SIG-M5 treated with dmso at 0.1 percent for 504 hours (cell line): ENCODE data around the gene CBY3.
"Not testable (repeated sequence)": the region's sequence is repeated elsewhere in the genome, so short reads cannot be mapped to it uniquely, and the experiment has no call there.

Experiments used
- DNase-seq: peaks from one replicate; lab custom pipeline; 2025; ENCODE audit not compliant: unreplicated experiment; lab: John Stamatoyannopoulos, UW

Gene CBY3

DNA sequence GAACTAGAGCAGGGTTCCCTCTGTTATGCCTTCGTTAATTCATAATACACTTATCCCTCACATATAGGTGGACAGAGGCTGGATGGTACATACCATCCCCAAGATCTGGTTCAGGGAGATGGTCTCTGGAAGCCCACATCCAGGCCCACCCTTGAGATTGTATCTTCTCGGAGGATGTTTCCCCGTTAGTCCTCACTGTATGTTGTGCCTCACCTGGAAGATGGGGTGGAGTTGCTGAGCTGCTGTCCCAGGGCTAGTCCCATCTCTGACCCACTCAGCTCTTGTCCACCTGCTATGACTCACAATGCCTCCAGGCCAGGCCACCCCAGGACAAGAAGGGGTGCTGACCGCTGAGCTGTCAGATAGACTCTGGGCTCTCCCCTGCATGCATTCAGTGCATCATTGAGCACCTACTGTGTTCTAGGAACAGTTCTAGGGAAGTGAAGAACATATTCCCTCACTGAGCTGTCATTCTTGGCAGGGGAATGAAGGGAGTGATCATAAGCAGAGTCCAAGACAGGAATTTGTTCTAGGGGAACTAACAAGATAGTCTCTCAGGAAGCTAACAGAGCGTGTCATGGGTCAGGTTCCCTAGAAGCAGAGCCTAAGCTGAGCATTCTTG lies at the start of gene CBY3:
TSS of gene CBY3 (minus strand) at position 255 of the 622 bp plus-strand sequence. CDS start at position 139, 116 bp downstream.
- DNase-seq, result no peak

GRCh38 chr5:179730356-179730755 lies 49.5 kb upstream of the CBY3 start:
- no peak for DNase-seq

- DNase-seq, result no peak
Measured at GRCh38 chr5:179729727-179730126, 48.9 kb upstream of the CBY3 start.

GRCh38 chr5:179729303-179729702 lies 48.5 kb upstream of the CBY3 start:
- no peak for DNase-seq

DNA sequence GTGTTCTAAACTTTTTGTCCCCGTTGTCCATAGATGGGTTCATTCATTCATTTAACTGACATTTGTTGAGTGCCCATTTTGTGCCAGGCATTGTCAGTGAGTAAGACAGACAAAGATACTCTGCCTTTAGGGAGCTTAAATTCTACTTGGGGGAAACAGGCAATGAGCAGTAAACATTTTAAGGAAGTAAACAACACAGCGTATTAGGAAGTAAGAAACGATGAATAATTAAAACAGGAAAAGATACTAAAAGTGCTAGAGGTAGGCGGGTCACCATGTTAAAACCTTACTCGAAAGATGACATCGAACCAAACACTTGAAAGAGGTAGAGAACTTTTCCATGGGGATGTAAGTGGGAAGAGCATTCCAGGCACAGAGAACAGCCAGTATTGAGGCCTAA lies 46.3 kb upstream of the CBY3 start:
- no peak for DNase-seq

DNA sequence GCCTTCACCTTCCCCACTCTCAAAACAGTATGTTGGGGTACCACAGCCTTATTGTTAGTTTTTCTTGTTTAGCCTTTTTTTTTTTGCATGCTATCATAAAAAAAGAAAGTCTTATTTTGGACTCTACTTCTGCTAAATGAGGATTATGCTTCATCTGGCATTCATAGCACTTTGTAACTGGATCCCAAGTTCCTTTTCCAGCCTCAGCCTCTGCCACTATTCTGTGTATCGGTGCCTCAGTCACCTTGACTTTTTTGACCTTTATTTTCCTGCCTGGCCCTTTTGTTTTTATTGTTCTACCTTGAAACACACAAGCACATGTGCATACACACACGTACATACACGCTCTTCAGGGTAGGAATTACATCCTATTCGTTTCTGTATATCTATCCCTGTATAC lies 43.3 kb upstream of the CBY3 start:
- DNase-seq, result no peak

DNA sequence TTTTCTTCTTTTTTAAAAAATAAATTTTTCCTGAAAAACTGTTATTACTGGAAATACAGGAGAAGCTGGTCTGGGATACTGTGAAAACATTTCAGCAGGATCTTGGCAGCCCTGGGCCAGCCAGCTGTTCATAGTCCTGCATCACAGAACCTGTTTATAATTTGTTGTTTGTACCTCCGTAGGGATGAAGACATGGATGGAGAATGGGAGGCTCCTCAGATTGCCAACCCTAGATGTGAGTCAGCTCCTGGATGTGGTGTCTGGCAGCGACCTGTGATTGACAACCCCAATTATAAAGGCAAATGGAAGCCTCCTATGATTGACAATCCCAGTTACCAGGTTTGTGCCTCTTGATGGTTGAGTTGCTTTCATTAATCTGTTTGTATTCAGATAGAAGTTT lies 39.4 kb upstream of the CBY3 start:
- no peak for DNase-seq

- DNase-seq, result no peak
Measured at GRCh38 chr5:179716286-179716685, 35.5 kb upstream of the CBY3 start.

GRCh38 chr5:179700401-179700918 lies 19.6 kb upstream of the CBY3 start:
- DNase-seq, result peak; percentile 73

DNA sequence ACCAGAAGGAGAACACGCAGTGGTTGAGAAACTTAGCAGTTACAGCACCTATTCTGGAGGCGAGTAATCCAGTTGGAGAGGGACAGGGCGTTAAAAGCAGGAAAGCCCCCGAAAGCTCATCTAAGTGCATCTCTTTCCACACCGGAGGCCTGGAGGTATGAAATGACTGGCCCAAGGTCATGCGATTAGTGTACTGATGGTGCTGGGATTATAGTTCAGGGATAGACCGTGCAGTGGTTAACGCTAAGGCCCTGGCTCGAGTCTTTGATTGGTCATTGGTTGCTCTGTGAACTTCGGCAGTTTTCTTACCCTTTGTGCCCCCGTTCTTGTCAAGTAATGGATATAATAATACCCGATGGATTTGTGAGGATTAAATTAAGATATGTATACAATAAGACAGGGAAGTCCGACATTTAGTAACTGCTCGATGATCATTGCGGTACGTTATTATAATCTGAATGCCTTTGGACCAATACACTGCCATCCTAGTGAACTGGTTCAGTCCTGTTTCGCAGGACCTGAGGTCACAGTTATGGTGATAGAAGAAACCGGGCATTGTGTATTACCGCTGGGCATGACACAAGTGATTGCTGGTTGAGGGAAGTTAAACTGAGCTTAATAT lies 18.9 kb upstream of the CBY3 start:
- peak; percentile 54 for DNase-seq

DNA sequence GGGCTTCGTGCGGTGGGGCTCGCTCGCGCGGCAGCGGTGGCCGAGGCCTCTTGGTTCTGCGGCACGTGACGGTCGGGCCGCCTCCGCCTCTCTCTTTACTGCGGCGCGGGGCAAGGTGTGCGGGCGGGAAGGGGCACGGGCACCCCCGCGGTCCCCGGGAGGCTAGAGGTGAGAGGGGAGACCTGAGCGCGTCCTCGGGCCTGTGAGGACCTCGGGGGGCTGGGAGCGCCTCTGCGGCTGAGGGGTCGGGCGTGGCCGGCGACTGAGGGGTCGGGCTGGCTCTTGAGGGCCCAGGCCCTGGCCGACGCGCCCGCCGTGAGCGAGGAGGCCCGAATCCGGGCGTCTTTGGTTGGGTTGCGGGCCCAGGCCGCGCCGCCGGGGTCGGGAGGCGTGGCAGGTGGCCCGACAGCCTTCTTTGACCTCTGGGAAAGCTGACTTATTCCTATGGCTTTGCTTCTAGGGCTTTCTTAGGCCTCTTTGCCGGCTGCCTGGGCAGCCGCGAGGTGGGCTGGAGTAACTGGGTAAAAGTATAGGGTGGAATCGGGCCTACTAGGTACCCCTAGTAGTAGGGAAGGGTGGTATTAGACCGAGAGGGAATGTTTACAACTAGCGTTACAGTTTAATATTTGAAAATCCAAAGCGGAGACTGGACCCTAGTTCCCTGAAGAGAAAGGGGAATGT lies 18.2 kb upstream of the CBY3 start, which contains the start of gene CANX:
TSS of gene CANX (plus strand) at position 33 of the 681 bp plus-strand sequence. CDS start 6,715 bp downstream, outside the sequence.
- no peak for DNase-seq

DNA sequence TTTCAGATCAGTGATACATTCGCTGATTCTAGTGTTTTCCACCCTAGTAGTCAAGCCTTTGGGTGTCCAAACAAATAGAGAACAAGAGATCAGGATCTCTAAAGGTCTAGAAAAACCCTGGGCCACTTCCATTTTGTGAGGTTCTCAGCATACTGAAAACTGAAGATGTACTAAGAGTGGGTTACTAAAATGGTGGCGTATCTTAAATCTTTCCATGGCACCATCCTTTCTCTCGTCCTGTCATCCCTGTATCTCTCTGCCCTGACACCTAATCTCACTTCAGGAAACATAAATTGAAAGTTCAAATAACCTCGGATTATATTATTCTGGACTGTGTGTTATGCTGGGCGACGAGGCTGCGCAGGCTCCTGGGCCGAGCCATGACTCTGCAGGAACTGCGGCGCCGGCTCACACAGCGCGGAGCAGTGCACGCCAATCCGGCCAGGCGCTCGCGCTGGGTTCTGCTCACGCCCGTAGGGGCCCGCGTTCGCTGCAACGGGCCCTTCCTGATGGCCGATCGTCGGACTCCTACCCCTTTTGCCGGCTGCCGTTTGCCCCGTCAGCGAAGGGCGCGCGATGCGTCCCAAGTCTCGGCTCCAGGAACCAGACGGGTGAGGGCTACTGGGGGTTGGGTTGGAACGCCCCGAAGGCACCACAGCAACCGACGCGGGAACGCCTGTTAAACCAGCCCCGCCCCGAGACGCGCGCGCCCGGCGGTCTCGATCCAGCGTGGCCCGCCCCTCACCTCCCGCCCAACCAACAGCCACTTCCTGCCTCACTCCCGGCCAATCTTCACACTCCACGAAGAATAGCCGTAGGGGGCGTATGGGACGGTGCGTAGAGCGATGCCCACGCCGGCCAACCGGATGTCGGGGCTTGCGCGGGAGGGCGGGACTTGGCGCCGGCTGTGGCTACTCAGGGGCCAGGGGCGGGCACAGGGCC lies 17.4 kb upstream of the CBY3 start:
- DNase-seq, result peak; percentile 99

DNA sequence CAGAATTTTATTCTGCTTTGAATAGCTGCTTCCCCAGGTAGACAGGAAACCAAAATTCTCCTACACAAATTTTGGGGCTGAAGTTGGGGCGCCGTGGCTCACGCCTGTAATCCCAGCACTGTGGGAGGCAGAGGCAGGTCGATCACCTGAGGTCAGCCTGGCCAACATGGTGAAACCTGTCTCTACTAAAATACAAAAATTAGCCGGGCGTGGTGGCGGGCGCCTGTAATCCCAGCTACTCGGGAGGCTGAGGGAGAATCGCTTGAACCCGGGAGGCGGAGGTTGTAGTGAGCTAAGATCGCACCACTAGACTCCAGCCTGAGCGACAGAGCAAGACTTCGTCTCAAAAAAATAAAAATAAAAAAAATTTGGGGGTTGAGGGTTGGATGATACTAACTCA lies 16.7 kb upstream of the CBY3 start:
- DNase-seq, result not testable (repeated sequence)

- DNase-seq, result no peak
Measured at GRCh38 chr5:179697108-179697507, 16.3 kb upstream of the CBY3 start.

DNA sequence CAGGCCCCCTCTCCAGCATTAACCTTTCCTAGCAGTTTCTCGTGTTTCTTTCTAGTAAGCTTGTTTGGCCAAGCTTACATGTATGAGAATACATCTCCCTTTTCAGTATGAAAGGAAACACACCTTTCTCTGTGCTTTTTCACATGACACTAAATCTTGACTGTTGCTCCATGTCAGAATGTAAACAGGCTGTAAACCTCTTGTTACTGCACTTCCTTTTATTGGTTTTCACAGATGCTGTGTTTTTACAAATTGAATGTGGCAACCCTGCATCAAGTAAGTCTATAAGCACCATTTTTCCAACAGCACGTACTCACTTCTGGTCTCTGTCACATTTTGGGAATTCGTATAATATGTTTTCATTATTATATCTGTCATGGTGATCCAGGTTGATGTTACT lies 15.8 kb upstream of the CBY3 start:
- peak; percentile 57 for DNase-seq

GRCh38 chr5:179694561-179694960 lies 13.7 kb upstream of the CBY3 start:
- DNase-seq, result no peak

DNA sequence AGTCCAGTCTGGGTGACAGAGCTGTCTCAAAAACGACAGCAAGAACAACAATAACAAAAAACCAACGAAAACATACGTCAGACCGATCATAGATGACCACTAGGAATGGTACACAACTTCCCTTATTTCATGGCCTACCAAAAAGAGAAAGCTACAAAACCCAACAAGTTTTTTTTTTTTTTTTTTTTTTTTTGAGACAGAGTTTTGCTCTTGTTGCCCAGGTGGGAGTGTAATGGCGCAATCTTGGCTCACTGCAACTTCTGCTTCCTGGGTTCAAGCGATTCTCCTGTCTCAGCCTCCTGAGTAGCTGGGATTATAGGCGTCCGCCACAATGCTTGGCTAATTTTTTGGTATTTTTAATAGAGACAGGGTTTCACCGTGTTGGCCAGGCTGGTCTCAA lies 8.4 kb upstream of the CBY3 start:
- DNase-seq, result not testable (repeated sequence)

DNA sequence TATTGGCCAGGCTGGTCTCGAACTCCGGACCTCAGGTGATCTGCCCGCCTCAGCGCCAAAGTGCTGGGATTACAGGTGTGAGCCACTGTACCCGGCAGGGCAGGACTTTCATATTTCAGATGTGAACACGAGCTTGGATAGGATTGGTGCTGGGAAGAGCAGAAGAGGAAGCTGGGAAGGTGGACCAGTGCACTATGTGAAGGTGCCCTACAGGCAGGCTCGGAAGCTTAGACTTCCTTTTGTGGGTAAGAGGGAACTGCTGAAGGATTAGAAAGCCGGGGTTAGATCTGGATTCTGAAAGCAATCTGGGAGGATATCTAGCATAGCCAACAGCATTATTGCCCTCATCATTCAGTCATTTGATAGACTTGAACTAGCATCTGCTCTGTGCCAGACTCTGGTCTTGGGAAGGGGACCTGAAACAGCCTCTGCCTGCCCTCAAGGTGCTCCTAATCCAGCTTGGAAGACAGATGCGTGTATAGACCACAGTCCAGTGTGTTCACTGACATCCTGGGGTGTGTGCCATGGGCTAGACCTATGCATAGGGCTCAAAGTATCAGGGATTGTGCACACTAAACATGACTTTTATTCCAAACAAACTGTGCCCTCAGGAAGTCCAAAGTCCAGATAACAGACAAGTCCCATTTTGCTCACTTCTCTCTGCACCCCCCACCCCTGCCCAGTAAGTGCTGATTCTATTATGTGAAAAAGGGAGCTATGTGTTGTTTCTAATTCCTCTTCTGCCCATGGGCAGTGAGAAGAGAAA lies 637 bp downstream of the CBY3 start:
- no peak for DNase-seq

- DNase-seq, result no peak
Measured at GRCh38 chr5:179679014-179679674, 1.7 kb downstream of the CBY3 start.
